ENCODE results near the gene CCDC63. TPM values are rescaled to one million over a fixed set of nuclear protein-coding genes. Genes with fewer than 3 reads are reported as not detected.
"Not testable (repeated sequence)": the region's sequence is repeated elsewhere in the genome, so short reads cannot be mapped to it uniquely, and the experiment has no call there.

The CCDC63 gene
- total RNA-seq, 2 donors from 2014 or later: not detected

DNA sequence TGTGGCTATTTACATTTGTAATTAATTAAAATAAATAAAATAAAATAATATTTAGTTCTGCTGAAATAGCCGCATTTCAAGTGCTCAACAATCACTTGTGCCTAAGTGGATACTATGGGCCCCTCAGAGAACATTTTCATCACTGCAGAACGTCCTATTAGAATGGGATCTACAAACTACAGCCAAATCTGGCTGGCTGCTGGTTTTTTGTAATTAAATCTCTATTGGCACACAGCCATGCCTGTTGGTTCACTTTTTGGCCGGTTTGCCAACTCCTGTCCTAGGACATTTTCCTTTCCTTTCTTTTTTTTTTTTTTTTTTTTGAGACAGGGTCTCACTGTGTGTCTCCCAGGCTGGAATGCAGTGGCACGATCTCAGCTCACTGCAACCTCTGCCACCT lies 9.8 kb downstream of the CCDC63 start:
- H3K4me3 ChIP-seq: no peak overlapping the region
- TF ChIP-seq, protein P1, sequence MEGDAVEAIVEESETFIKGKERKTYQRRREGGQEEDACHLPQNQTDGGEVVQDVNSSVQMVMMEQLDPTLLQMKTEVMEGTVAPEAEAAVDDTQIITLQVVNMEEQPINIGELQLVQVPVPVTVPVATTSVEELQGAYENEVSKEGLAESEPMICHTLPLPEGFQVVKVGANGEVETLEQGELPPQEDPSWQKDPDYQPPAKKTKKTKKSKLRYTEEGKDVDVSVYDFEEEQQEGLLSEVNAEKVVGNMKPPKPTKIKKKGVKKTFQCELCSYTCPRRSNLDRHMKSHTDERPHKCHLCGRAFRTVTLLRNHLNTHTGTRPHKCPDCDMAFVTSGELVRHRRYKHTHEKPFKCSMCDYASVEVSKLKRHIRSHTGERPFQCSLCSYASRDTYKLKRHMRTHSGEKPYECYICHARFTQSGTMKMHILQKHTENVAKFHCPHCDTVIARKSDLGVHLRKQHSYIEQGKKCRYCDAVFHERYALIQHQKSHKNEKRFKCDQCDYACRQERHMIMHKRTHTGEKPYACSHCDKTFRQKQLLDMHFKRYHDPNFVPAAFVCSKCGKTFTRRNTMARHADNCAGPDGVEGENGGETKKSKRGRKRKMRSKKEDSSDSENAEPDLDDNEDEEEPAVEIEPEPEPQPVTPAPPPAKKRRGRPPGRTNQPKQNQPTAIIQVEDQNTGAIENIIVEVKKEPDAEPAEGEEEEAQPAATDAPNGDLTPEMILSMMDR (IDR thresholded peaks at IDR 0.05): no peak
- H3K27ac ChIP-seq: no peak overlapping the region
- DNase-seq (ENCODE audit: low spot score) (no peak), ATAC-seq (ENCODE audit: insufficient number of reproducible peaks, low FRiP score, low read depth) (no peak)
- H3K36me3 ChIP-seq: no peaks in the 10 kb centered on the region
- H3K27me3 ChIP-seq (replicated peaks; ENCODE audit: insufficient read depth): no peaks in the 10 kb centered on the region
- H3K9me3 ChIP-seq: no peaks in the 10 kb centered on the region
- H3K4me1 ChIP-seq (ENCODE audit: control insufficient read depth in 1 of 2, low read depth in 2 of 2): no peaks in the 10 kb centered on the region

DNA sequence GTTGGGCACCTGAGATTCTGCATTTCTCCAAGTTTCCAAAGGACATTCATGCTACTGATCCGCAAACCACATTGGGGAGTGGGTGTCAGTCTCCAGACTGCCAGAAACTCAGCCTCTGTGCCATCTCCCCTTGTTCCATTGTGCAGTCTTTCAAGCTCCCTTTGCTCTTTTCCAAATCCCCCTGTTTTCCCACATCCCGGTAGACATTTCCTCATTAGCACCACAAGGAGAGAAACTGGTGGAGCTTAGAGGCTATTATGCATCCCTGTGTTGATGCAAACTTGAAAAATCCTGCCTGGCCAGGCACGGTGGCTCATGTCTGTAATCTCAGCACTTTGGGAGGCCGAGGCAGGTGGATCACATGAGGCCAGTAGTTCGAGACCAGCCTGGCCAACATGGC lies 10.7 kb downstream of the CCDC63 start:
- ATAC-seq (ENCODE audit: insufficient number of reproducible peaks, low FRiP score, low read depth): no peak
- TF ChIP-seq, protein P1 (IDR thresholded peaks at IDR 0.05): no peak
- no peak overlapping the region for H3K27ac ChIP-seq

DNA sequence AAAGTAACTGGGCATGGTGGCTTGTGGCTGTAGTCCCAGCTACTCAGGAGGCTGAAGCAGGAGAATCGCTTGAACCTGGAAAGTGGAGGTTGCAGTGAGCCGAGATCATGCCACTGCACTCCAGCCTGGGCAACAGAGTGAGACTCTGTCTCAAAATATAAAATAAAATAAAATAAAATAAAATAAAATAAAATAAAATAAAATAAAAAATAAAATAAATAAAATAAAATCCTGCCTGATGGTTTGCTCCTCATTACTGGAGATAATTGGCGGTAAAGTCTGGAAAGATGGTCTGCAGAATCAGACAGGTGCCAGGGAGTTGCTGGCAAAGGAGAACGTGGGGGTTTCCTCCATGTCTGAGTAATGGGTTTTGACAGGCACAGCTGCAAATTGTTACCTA lies 11.2 kb downstream of the CCDC63 start:
- H3K27ac ChIP-seq; ATAC-seq (ENCODE audit: insufficient number of reproducible peaks, low FRiP score, low read depth); H3K4me3 ChIP-seq; H3K9me3 ChIP-seq; H3K4me1 ChIP-seq (ENCODE audit: control insufficient read depth in 1 of 2, low read depth in 2 of 2); DNase-seq (ENCODE audit: low spot score); H3K27me3 ChIP-seq (replicated peaks; ENCODE audit: insufficient read depth); H3K36me3 ChIP-seq: not testable (repeated sequence)

More for the DNA sequence above, 10.7 kb downstream of the CCDC63 start:
- Histone ChIP-seq H3K9me3 (no peaks in the 10 kb centered on the region), H3K4me1 (ENCODE audit: control insufficient read depth in 1 of 2, low read depth in 2 of 2) (no peaks in the 10 kb centered on the region), H3K36me3 (no peaks in the 10 kb centered on the region), H3K4me3 (no peak overlapping the region), H3K27me3 (replicated peaks; ENCODE audit: insufficient read depth) (no peaks in the 10 kb centered on the region)
- no peak for DNase-seq (ENCODE audit: low spot score)

DNA sequence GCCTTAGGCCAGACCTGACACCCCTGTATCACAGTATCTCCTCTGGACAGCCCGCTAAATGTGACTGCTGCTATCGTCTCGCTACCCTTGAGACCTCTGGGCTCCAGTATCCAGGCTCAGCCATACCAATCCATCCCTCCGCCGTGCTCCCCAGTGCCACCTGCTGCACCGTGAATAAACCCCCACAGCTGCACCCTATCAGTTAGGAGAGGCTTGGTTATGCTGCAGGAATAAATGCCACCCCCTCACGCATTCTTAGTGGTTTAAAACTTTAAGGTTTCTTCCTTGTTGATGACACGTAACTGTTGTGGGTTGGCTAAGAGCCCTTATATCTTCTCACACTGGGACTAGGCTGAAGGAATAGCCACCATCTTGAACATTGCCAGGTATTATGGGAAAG lies 12.1 kb downstream of the CCDC63 start:
- Histone ChIP-seq H3K36me3 (no peaks in the 10 kb centered on the region), H3K9me3 (no peaks in the 10 kb centered on the region), H3K27me3 (replicated peaks; ENCODE audit: insufficient read depth) (no peaks in the 10 kb centered on the region), H3K4me3 (no peak overlapping the region), H3K4me1 (ENCODE audit: control insufficient read depth in 1 of 2, low read depth in 2 of 2) (no peaks in the 10 kb centered on the region), H3K27ac (no peak overlapping the region)
- TF ChIP-seq, protein P1 (IDR thresholded peaks at IDR 0.05): no peak
- DNase-seq (ENCODE audit: low spot score): no peak
- no peak for ATAC-seq (ENCODE audit: insufficient number of reproducible peaks, low FRiP score, low read depth)

DNA sequence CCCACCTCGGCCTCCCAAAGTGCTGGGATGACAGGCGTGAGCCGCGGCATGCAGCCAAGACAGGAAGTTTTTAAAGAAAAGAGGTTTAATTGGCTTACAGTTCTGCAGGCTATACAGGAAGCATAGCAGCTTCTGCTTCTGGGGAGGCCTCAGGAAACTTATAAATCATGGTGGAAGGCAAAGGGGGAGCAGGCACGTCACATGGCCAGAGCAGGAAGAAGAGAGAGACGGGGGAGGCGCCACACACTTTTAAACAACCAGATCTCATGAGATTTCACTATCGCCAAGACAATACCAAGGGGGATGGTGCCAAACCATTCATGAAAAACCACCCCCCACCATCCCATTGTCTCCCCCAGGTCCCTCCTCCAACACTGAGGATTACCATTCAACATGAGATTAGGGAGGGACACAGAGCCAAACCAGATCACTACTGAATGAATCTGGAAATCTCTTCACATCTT lies 14.1 kb downstream of the CCDC63 start:
- H3K9me3 ChIP-seq: no peaks in the 10 kb centered on the region
- no peaks in the 10 kb centered on the region for H3K4me1 ChIP-seq (ENCODE audit: control insufficient read depth in 1 of 2, low read depth in 2 of 2)
- no peaks in the 10 kb centered on the region for H3K36me3 ChIP-seq
- TF ChIP-seq, protein P1 (IDR thresholded peaks at IDR 0.05): no peak
- no peak overlapping the region for H3K27ac ChIP-seq
- DNase-seq (ENCODE audit: low spot score): no peak
- no peak for ATAC-seq (ENCODE audit: insufficient number of reproducible peaks, low FRiP score, low read depth)
- H3K4me3 ChIP-seq: no peak overlapping the region
- H3K27me3 ChIP-seq (replicated peaks; ENCODE audit: insufficient read depth): no peaks in the 10 kb centered on the region

DNA sequence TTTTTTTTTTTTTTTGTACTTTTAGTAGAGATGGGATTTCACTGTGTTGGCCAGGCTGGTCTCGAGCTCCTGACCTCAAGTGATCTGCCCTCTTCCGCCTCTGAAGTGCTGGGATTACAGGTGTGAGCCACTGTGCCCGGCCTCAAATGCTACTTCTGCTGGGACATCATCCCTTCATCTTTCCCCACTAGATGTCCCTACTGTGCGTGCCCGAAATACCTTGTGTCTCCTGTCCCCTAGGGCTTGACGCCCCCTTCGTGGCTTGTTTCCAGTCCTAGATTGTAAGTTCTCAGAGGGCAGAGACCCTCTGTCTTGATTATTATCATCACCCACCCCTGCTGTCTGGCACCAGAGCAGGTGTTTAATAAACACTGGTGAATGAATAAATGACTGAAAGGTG lies 14.9 kb downstream of the CCDC63 start:
- ATAC-seq (ENCODE audit: insufficient number of reproducible peaks, low FRiP score, low read depth) (no peak), DNase-seq (ENCODE audit: low spot score) (no peak)
- TF ChIP-seq, protein P1 (IDR thresholded peaks at IDR 0.05): no peak

More for the DNA sequence above, 14.9 kb downstream of the CCDC63 start:
- Histone ChIP-seq H3K36me3 (no peaks in the 10 kb centered on the region), H3K27me3 (replicated peaks; ENCODE audit: insufficient read depth) (no peaks in the 10 kb centered on the region), H3K9me3 (no peaks in the 10 kb centered on the region), H3K4me1 (ENCODE audit: control insufficient read depth in 1 of 2, low read depth in 2 of 2) (no peaks in the 10 kb centered on the region), H3K4me3 (no peak overlapping the region), H3K27ac (no peak overlapping the region)

Measured in thoracic aorta (tissue), 2 donors.